ENCODE measurements around the gene NHEJ1.

DNA sequence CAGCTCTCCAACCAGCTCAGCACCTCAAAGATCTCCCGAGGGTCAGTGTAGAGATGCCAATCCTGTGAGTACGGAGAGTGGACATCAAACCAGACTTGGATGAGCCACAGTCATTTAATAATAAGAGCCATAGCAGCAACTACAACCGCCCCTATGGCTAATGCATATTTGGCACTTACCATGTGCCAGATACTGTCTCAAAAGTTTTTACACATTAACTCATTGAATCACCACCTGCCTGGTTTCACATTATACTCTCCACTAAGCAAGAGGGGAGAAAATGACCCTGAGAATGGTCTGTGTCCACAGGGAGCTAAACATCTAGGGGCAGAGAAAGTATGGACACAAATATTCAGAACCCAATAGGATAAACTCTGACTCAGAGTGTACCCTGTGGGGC lies 13.5 kb upstream of the NHEJ1 start:
- TF ChIP-seq, protein P1, sequence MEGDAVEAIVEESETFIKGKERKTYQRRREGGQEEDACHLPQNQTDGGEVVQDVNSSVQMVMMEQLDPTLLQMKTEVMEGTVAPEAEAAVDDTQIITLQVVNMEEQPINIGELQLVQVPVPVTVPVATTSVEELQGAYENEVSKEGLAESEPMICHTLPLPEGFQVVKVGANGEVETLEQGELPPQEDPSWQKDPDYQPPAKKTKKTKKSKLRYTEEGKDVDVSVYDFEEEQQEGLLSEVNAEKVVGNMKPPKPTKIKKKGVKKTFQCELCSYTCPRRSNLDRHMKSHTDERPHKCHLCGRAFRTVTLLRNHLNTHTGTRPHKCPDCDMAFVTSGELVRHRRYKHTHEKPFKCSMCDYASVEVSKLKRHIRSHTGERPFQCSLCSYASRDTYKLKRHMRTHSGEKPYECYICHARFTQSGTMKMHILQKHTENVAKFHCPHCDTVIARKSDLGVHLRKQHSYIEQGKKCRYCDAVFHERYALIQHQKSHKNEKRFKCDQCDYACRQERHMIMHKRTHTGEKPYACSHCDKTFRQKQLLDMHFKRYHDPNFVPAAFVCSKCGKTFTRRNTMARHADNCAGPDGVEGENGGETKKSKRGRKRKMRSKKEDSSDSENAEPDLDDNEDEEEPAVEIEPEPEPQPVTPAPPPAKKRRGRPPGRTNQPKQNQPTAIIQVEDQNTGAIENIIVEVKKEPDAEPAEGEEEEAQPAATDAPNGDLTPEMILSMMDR (IDR thresholded peaks at IDR 0.05), result no peak
- TF ChIP-seq POLR2A (IDR thresholded peaks at IDR 0.05), result no peak

Measured in vagina (tissue), 2 donors.